ENCODE results near the gene PTPA.

DNA sequence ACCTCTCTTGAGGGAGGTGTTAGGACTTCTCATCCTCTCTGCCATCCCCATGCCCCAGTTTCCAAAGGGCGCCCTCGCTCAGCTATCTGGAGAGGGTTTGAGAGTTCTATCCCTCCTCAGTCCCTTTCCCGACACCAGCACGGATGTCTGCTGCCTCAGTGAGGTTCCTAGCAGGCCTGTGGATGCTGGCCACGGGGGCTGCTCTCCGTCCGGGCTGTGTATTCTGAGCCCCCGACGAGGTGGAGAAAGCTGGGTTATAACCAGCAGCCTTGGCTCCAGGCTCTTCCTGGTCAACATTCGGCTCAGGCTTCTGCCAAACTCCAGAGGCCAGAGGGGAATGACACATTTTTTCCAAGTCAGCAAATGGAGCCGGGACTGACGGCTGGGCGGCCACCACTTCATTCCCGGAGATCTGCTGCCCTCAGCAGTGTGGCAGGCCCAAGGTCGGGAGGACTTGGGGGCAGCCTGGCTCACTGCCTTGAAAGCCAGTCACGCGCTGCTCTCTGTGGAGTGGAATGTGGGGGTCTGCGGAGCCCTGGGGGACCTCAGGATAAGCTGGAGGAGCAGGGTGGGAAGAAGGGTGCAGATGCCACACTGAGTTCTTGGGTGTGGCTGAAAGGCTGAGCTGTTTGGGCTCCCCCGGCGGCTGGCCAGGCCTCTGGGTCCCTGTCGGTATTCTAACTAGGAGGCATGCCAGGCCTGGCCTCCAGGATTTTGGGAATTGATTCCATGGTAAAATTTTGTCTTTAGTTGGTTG is 27.4 kb downstream of the PTPA start:
- TF ChIP-seq GATA2 (IDR thresholded peaks at IDR 0.05; ENCODE audit: low read depth, low read length) (no peak), GATA3 (IDR thresholded peaks at IDR 0.05; ENCODE audit: low read depth, low read length) (no peak)
